Measurements from ENCODE around the gene ZMYM5.
A peak's percentile ranks its signal among the peaks of the same experiment; 100 is the strongest.
"Not testable (repeated sequence)": the region's sequence is repeated elsewhere in the genome, so short reads cannot be mapped to it uniquely, and the experiment has no call there.

The ZMYM5 gene

DNA sequence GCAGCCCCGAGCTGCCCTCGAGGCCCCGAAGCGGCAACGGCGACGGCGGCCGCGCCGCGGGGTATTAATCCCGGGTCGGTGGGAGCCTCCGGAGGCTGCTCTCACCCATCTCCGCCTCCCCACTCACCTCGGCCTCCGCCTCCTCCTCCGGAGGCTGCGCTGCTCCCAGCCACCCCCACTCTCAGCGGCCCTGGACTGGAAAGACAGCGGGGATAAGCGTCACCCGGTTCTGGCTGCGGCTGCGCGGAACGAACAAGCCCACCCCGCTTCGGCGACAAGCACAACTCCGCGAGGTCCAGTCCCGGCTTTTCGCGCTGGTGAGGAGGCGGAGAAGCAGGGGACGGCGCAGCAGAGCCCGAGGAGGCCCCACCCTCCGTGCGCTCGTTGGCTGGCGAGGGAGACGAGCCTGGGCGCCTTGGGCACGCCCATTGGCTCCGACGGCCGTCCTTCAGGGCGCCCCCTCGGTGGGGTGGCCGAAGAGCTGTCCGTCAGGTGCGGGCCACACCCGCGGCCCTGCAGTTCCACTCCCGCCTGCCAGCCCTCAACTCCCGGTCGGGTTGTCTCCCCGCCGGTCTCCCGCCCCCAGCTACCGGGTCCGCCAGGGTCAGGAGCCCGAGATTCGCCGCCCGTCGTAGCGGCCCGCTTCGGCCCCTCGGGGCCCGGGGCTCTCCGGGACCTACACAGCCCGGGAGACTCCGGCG, at the start of gene ZMYM5:
Gene ZMYM5 (minus strand): TSS at position 327 of the 701 bp plus-strand sequence. CDS start 11,469 bp downstream, outside the sequence.
- DNase-seq, result peak; percentile 96 to 98

GRCh38 chr13:19910336-19911072, 47.1 kb upstream of the ZMYM5 start:
- DNase-seq, result no peak

- no peak for DNase-seq
These were observed 45.0 kb upstream of the ZMYM5 start for GRCh38 chr13:19908350-19908986.

DNA sequence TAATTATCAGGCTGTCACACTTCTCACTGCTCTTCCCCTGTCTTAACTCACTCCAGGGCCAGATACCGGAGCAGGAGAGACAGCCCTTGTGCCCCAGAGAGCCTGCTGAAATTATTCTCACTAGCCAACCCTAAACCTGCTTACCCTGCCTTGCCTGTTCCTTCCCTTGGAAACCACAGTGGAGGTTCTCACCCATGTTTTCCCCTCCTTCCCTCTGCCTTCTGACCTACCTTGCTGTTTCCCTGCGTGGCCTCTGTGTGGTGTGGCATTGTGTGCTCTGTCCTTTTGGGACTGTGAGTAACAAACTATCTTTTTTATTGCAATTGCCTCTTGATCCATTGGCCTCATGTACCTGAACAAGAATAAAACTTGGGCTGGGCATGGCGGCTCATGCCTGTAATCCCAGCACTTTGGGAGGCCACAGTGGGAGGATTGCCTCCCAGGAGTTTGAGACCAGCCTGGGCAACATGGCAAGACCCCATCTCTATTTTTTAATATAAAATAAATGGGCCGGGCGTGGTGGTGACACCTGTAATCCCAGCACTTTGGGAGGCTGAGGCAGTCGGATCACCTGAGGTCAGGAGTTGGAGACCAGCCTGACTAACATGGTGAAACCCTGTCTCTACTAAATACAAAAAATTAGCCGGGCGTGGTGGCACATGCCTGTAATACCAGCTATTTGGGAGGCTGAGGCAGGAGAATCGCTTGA, 42.2 kb upstream of the ZMYM5 start:
- not testable (repeated sequence) for DNase-seq

DNA sequence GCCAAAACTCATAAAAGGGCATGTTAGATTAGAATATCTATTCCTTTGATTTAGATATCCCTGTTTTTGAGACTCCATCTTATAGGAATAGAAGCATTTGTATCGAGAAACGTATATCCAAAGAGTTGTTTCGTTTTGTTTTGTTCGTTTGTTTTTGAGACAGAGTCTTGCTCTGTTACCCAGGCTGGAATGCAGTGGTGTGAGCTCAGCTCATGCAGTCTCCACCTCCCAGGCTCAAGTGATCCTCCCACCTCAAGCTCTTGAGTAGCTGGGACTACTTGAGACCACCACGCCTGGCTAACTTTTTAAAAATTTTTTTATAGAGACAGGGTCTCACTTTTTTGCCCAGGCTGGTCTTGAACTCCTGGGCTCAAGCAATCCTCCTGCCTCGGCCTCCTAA, 26.6 kb upstream of the ZMYM5 start:
- DNase-seq, result no peak

DNA sequence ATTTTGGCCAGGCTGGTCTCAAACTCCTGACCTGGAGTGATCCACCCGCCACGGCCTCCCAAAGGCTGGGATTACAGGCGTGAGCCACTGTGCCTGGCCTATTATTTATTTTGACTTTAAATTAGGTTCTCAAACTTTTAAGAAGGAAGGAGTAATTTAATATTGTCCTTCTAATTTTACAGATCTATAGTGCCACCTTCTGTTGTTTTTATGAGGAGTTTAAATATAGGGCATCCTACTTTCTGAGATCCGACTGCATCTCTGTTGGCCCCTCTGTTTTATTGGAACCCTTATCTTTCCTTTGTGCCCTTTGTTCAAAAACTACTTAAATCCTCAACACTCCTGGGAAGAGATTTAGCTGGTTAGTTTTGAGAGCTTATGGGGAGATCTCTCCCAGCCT, 25.4 kb upstream of the ZMYM5 start:
- no peak for DNase-seq

DNA sequence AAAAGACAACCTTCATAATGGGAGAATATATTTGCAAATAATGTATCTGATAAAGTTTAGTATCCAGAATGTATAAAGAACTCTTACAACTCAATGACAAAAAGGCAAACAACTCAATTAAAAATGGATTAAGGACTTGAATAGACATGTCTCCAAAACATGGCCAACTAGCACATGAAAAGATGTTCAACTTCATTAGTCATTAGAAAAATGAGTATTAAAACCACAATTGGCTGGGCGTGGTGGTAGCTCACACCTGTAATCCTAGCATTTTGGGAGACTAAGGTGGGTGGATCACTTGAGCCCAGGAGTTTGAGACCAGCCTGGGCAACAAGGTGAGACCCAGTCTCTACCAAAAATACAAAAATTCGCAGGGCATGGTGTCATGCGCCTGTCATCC, 18.8 kb upstream of the ZMYM5 start:
- no peak for DNase-seq

- no peak for DNase-seq
These were observed 18.2 kb upstream of the ZMYM5 start for GRCh38 chr13:19881641-19882040.

DNA sequence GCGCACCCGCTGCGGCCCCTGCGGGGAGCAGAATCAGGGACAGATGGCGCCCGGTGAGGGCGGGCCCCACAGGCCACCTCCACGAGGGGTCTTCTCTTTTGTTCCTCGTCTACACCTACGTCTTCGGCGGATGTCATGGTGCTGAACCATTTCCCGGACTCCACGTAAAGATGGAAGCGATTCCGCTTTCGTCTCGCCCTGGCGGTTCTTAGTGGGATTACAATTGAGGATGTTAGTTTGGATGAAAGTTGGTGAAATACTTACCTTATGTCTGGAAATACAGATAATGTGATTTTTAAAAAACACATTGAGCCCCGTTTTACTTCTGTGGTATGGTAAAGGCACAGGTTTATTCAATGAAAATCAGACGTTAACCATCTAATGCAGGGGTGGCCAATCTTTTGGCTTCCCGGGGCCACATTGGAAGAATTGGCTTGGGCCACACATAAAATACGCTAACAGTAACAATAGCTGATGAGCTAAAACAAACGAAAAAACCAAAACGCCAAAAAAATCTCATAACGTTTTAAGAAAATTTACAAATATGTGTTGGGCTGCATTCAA, 1.4 kb upstream of the ZMYM5 start:
- peak in 1 of 2 experiments; percentile 81 for DNase-seq

DNA sequence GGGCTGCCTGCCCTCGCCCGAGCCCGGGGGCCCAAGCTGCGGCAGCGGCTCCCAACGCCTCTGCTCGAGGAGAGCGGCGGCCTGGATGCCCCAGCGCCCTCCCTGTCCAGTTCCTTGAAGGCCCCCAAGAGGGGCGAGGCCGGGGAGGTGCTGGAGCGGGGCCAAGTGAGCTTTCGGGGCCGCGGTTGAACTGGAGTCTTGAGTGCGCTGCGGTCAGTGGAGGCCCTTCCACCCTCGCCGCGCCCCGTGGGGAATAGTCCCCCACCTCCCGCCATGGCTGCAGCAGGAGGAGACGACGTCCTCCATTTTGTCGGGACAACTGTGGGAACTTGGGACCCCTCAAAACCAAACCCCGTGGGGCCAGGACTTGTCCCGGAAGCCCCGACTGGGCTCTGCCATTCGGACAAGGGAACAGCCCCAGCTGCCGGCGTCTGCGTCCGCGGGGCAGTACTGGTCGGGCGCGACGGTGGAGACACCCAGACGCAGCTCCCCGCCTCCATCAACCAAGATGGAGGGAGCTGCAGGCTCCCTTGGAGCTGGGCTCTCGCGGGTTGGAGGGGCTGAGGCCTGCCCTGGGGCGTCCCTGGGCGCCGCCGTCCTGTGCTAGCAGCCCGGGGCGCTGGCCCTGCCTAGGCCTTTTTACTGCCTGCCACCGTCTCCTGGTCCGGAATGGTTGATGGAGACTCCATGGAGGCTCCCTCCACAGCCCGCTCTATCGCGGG, 736 bp upstream of the ZMYM5 start:
- peak; percentile 83 to 84 for DNase-seq

GRCh38 chr13:19862481-19863313, 752 bp downstream of the ZMYM5 start:
- peak; percentile 66 to 72 for DNase-seq

GRCh38 chr13:19861762-19862161, 1.7 kb downstream of the ZMYM5 start:
- no peak for DNase-seq

- peak; percentile 20 to 35 for DNase-seq
These were observed 2.4 kb downstream of the ZMYM5 start for GRCh38 chr13:19860884-19861655.

DNA sequence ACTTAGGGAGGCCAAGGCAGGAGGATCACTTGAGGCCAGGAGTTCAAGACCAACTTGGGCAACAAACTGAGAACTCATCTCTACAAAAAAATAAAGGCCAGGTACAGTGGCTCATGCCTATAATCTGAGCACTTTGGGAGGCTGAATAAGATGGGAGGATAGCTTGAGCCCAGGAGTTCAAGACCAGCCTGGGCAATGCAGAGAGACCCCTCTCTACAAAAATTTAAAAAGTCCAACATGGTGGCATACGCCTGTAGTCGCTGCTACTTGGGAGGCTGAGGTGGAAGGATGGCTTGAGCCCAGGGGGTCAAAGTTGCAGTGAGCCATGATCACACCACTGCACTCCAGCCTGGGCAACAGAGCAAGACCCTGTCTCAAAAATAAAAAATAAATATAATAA, 5.8 kb downstream of the ZMYM5 start:
- DNase-seq, result not testable (repeated sequence)

GRCh38 chr13:19852766-19853165, 10.7 kb downstream of the ZMYM5 start:
- DNase-seq, result no peak

DNA sequence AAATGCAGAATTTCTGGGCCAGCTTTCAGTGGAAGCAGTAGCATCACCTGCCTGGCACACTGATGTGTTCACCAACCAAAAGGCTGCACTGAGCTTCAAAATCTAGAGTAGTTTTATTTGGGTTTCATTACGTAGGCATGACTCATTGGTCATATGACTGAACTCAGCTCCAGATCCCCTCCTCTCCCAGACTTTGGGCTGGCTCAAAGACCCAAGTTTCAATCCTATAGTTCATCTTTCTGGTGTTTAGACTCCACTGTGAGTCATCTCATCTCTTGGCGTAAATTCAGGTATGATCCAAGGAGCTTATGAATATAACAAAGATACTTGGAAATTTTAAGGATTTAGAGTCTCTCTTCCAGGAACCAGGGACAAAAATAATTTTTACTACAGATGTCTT, 17.7 kb downstream of the ZMYM5 start:
- no peak for DNase-seq

DNA sequence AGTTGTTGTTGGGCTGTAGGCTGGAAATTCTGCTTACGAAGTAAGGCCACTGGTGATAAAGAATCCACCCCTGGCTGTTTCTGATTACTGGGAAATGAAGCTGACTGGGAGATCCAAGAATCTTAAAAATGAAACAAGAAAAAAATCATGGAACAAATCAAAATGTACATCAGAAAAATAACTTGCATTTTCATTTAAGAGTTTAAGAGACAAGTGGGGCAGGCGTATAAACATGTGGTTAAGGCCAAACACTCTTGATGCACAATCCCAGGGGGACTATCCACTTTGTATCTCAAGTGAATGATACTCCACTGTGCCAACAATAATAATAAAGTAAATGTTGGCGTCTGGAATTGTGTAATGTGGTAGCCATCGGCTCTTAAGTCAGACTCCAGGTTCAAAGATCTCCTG, 24.6 kb downstream of the ZMYM5 start:
- DNase-seq, result no peak

DNA sequence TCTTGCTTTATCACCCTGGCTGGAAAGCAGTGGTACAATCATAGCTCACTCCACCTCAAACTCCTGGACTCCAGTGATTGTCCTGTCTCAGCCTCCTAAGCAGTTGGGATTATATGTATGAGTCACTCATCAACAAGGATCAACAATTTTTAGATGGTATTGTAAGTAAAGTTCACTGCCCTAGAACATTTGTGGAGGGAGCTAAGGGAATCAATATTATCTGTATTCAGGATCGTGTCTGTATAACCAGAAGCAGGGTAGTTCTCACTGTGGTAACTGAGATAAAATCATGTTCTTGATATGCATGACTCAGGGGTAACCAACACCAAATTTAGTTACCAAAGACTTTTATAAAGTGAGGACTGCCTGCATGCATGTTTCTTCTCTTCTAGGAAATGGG, 27.0 kb downstream of the ZMYM5 start:
- DNase-seq, result no peak

DNA sequence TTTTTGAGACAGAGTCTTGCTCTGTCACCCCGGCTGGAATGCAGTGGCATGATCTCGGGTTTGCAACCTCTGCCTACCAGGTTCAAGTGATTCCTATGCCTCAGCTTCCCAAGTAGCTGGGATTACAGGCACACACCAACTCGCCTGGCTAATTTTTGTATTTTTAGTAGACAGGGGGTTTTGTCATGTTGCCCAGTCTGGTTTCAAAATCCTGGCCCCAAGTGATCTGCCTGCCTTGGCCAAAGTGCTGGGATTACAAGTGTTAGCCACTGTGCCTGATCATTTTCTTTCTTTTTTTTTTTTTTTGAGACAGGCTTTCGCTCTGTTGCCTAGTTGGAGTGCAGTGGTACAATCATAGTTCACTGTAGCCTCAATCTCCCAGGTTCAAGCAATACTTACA, 28.7 kb downstream of the ZMYM5 start:
- DNase-seq, result no peak

- DNase-seq, result no peak
These were observed 40.8 kb downstream of the ZMYM5 start for GRCh38 chr13:19822673-19823072.

All from activated T-cell treated with anti-CD3 and anti-CD28 coated beads, Interleukin-2, amount 50 U/mL, for 48 hours (primary cell).